Ovary (tissue), 10 donors: ENCODE data around the gene VWA3B. TPM values are rescaled to one million over a fixed set of nuclear protein-coding genes. Genes with fewer than 3 reads are reported as not detected.

ENCODE experiments used
- DNase-seq, 5 donors: peaks; one replicate each; pipeline ENCODE4 v3.0.0-alpha.2; 2019 to 2020
- H3K27ac ChIP-seq, 2 donors: fragments of 200-600 bp; one replicate each; pipeline versions ENCODE4 v1.5.1 to v1.8.0; 2019 to 2022
- H3K27me3 ChIP-seq: fragments of 200-600 bp; one replicate; pipeline ENCODE4 v1.8.0; 2022
- H3K36me3 ChIP-seq: fragments of 200-600 bp; sonication (generic); one replicate; pipeline ENCODE4 v1.5.1; 2019
- H3K4me1 ChIP-seq: one replicate; pipeline ENCODE4 v1.8.1; 2013; ENCODE audit warnings: mild to moderate bottlenecking, moderate library complexity; ENCODE audit not compliant: insufficient read depth
- H3K4me3 ChIP-seq: fragments of 200-600 bp; sonication (generic); one replicate; pipeline ENCODE4 v1.5.1; 2017
- H3K9me3 ChIP-seq, 2 donors: fragments of 200-600 bp in 1 of 2; sonication (generic) in 1 of 2; one replicate each; pipeline versions ENCODE4 v1.5.1 to v1.8.1; 2013 to 2019; ENCODE audit warnings: mild to moderate bottlenecking in 1 of 2, moderate library complexity in 1 of 2
- CTCF ChIP-seq, 3 donors: fragments of 450-650 bp in 2 of 3; fragments of 200-600 bp in 1 of 3; IDR thresholded peaks; one replicate each; pipeline versions ENCODE4 v1.5.1 to v1.8.0; 2016 to 2022; ENCODE audit warnings: antibody characterized with exemption in 3 of 3, mild to moderate bottlenecking in 1 of 3
- EP300 ChIP-seq: sonication (generic); formaldehyde crosslinking; IDR thresholded peaks from one replicate; pipeline ENCODE4 v1.6.1; 2017; ENCODE audit warnings: antibody characterized with exemption
- POLR2A ChIP-seq: fragments of 450-650 bp; IDR thresholded peaks from one replicate; pipeline ENCODE4 v1.6.1; 2017; ENCODE audit warnings: antibody characterized with exemption, mild to moderate bottlenecking, moderate library complexity
- WGBS, 3 donors: extraction: QIAGEN DNeasy Blood & Tissue Kit in 1 of 3; methylation state at CpG; one replicate each; pipeline versions ENCODE4 v1.1.5 to v1.1.7; 2013 to 2017; 5-methylcytosine and 5-hydroxymethylcytosine counted together
- intact Hi-C, 4 donors: fragments of 100-400 bp; cut with DNase I; formaldehyde crosslinking; loops; one replicate each; pipeline versions ENCODE4 v1.11.0 to v1.15.1; 2022 to 2023
- long read RNA-seq, 3 donors: library from polyadenylated mRNA in 2 of 3; unstranded in 2 of 3; transcript quantifications; one replicate each; pipeline ENCODE4 v2.0.0 and lab custom pipeline, GENCODE V29; 2021 to 2026
- polyA plus RNA-seq, 2 donors: library from polyadenylated mRNA; stranded (reverse); fragments of 200-250 nt in 1 of 2; fragments of 350-450 nt in 1 of 2; fragmentation: Illumina TruSeq in 1 of 2; extraction: RNeasy Lipid Tissue Mini Kit (QIAGEN cat#74804) in 1 of 2; gene quantifications; one replicate each; pipeline ENCODE4 v1.2.3, GENCODE V29; 2013 to 2014
- total RNA-seq, 7 donors: library from RNA; depleted of rRNA in 2 of 7; stranded (reverse); fragments of >200 nt in 2 of 7; fragmentation: NEBNext Ultra II Directional in 3 of 7; extraction: Animal tissue kit (Norgen Biotek cat#: 25700) in 3 of 7; gene quantifications; one replicate each; pipeline versions ENCODE4 v1.1.0 to v1.2.4, GENCODE V29; 2016 to 2023
- donor health status: DM: no; HTN: no; CAD: no; lungs with moderate emphysema.
- donor health status: DM: no; HTN: no; CAD: no.
- donor health status: Bipolar disorder and iron deficiency.
- donor health status: DM: yes; HTN: yes; CAD: no.
- donor health status: DM: no; HTN: no; CAD: no.
- donor health status: DM: yes; HTN: yes; CAD: no.

Gene VWA3B
- total RNA-seq (10 to 100 TPM in 1 of 7 donors, 1 to 10 TPM in 4, under 1 TPM in 2; 0.56 to 15.7 (median 2.2) TPM), polyA plus RNA-seq (1 to 10 TPM in 1 of 2 donors, under 1 TPM in 1; 0.82 to 1.1 TPM)
- long read RNA-seq, donor 1, partial matches to known transcripts, result 0 of 2 reads
- long read RNA-seq, donor 1, other reads (novel, unspliced or antisense), result 2 of 2 reads
- long read RNA-seq, donor 2, result 0 reads
- long read RNA-seq, donor 3, partial matches to known transcripts, result 1 of 1 reads
- long read RNA-seq, donor 3, other reads (novel, unspliced or antisense), result 0 of 1 reads

- intact Hi-C loops, result no loop called here
- WGBS, 3 donors, result 1 to 2% (median 1%) methylated on average over 74 of the region's 74 CpGs
- no peaks in the 10 kb centered on the region for H3K27me3 ChIP-seq
- no peak for TF ChIP-seq CTCF (IDR thresholded peaks at IDR 0.05)
- DNase-seq, result peak; percentile 33 to 79 (median 54)
- H3K9me3 ChIP-seq, result no peaks in the 10 kb centered on the region
- H3K27ac ChIP-seq, result no peak within 1 kb of the TSS
- no peaks in the 10 kb centered on the region for H3K36me3 ChIP-seq
- peak within 1 kb of the TSS; percentile 32 for H3K4me3 ChIP-seq
- peaks cover 8% of the 10 kb centered on the region for H3K4me1 ChIP-seq
Measured at GRCh38 chr2:98086491-98087446, at the start of gene VWA3B. Gene VWA3B, plus strand, starts transcription at chr2:98087167. Its CDS starts 5,926 bp downstream, at chr2:98093093.

GRCh38 chr2:98037206-98037605 is 49.8 kb upstream of the VWA3B start:
- Histone ChIP-seq H3K4me3 (no peak overlapping the region), H3K36me3 (no peaks in the 10 kb centered on the region), H3K27me3 (no peaks in the 10 kb centered on the region), H3K4me1 (peaks cover 3% of the 10 kb centered on the region), H3K9me3 (no peaks in the 10 kb centered on the region), H3K27ac (no peak overlapping the region)
- no peak for DNase-seq
- intact Hi-C loops, result no loop called here
- WGBS, 3 donors, result 10 to 13% (median 12%) methylated on average over 2 of the region's 2 CpGs
- TF ChIP-seq POLR2A (no peak), CTCF (IDR thresholded peaks at IDR 0.05) (no peak), EP300 (no peak)

- Histone ChIP-seq H3K4me3 (no peak overlapping the region), H3K27me3 (no peaks in the 10 kb centered on the region), H3K36me3 (no peaks in the 10 kb centered on the region), H3K9me3 (no peaks in the 10 kb centered on the region), H3K4me1 (peaks cover 3% of the 10 kb centered on the region), H3K27ac (no peak overlapping the region)
- TF ChIP-seq POLR2A (no peak), CTCF (IDR thresholded peaks at IDR 0.05) (no peak), EP300 (no peak)
- intact Hi-C loops, result no loop called here
- 47 to 53% (median 47%) methylated on average over 2 of the region's 2 CpGs for WGBS, 3 donors
- DNase-seq, result no peak
Measured at GRCh38 chr2:98037666-98038336, 49.2 kb upstream of the VWA3B start.

- H3K4me3 ChIP-seq, result no peak overlapping the region
- H3K27me3 ChIP-seq, result no peaks in the 10 kb centered on the region
- no peak for TF ChIP-seq POLR2A
- no peak for TF ChIP-seq CTCF (IDR thresholded peaks at IDR 0.05)
- TF ChIP-seq EP300, result no peak
- H3K36me3 ChIP-seq, result no peaks in the 10 kb centered on the region
- intact Hi-C loops, result no loop called here
- no peak for DNase-seq
- H3K9me3 ChIP-seq, result no peaks in the 10 kb centered on the region
- WGBS, 3 donors, result 74 to 81% (median 76%) methylated on average over 12 of the region's 12 CpGs
- H3K4me1 ChIP-seq, result peaks cover 3% of the 10 kb centered on the region
- no peak overlapping the region for H3K27ac ChIP-seq
Measured at GRCh38 chr2:98039085-98039756, 47.7 kb upstream of the VWA3B start.
